Tibial nerve (tissue), 3 donors: ENCODE data around the gene ZC3H12A.

Experiments used
- CTCF ChIP-seq, 5 experiments: fragments of 200-600 bp in 3 of 5; fragments of 450-650 bp in 2 of 5; sonication (generic) in 3 of 5; IDR thresholded peaks; one replicate each; pipeline ENCODE4 v1.5.1; 2016 to 2019; ENCODE audit warnings: antibody characterized with exemption in 5 of 5, mild to moderate bottlenecking in 3 of 5, moderate library complexity in 2 of 5
- POLR2A ChIP-seq, 2 donors: fragments of 450-650 bp; IDR thresholded peaks; one replicate each; pipeline ENCODE4 v1.6.1; 2017; ENCODE audit warnings: antibody characterized with exemption in 2 of 2, mild to moderate bottlenecking in 2 of 2, moderate library complexity in 2 of 2

GRCh38 chr1:37433171-37433570 is 41.2 kb upstream of the ZC3H12A start:
- TF ChIP-seq CTCF (IDR thresholded peaks at IDR 0.05) (no peak), POLR2A (IDR thresholded peaks at IDR 0.05) (no peak)
